K562 (cell line): ENCODE measurements around the gene TBC1D25. TPM values are rescaled to one million over a fixed set of nuclear protein-coding genes. Genes with fewer than 3 reads are reported as not detected.
A peak's percentile ranks its signal among the peaks of the same experiment; 100 is the strongest.

Experiments
- ETS2 ChIP-seq: IDR thresholded peaks from 2 replicates; pipeline ENCODE4 v1.6.1; 2016; ENCODE audit warnings: borderline replicate concordance, missing genetic modification characterization, mild to moderate bottlenecking, moderate library complexity, missing compliant biosample characterization; ENCODE audit not compliant: poor library complexity, severe bottlenecking
- KAT8 ChIP-seq: fragments of 450-650 bp; IDR thresholded peaks from 2 replicates; pipeline ENCODE4 v1.6.1; 2016; ENCODE audit warnings: low read depth, mild to moderate bottlenecking
- KHSRP ChIP-seq: fragments of 450-650 bp; IDR thresholded peaks from 2 replicates; pipeline ENCODE4 v1.6.1; 2017
- KLF16 ChIP-seq: IDR thresholded peaks from 2 replicates; pipeline ENCODE4 v1.6.1; 2016; ENCODE audit warnings: antibody characterized with exemption
- MBD2 ChIP-seq: sonication (generic); IDR thresholded peaks from 2 replicates; pipeline ENCODE4 v1.6.1; 2016; ENCODE audit warnings: low read depth, borderline replicate concordance
- PPARD ChIP-seq: fragments of 250-450 bp; sonication (Bioruptor Pico); IDR thresholded peaks from 2 replicates; pipeline ENCODE4 v1.8.0; 2022; ENCODE audit warnings: inconsistent platforms, mild to moderate bottlenecking, moderate library complexity
- SUPT5H ChIP-seq: fragments of 450-650 bp; IDR thresholded peaks from 2 replicates; pipeline ENCODE4 v1.6.1; 2016
- ZNF121 ChIP-seq: sonication (generic); formaldehyde crosslinking; conservative IDR thresholded peaks from 2 replicates; pipeline ENCODE4 v1.8.0; 2022; ENCODE audit warnings: missing genetic modification reagents
- ZNF57 ChIP-seq: fragments of 450-650 bp; formaldehyde crosslinking; IDR thresholded peaks from 2 replicates; pipeline ENCODE4 v1.4.0; 2020; ENCODE audit warnings: mild to moderate bottlenecking, moderate library complexity
- ZNF79 ChIP-seq: fragments of 250-450 bp; sonication (Bioruptor Pico); IDR thresholded peaks from 2 replicates; pipeline ENCODE4 v1.4.0; 2020; ENCODE audit warnings: low read depth, mild to moderate bottlenecking, moderate library complexity
- polyA plus RNA-seq, 8 experiments: library from polyadenylated mRNA; depleted of rRNA in 4 of 8; stranded (reverse) in 5 of 8; unstranded in 3 of 8; fragments of >200 nt; fragmentation: Nextera tagmentation in 2 of 8; fragmentation: Illumina TruSeq in 1 of 8; extraction: Ambion mirVana in 2 of 8; extraction: Trizol in 1 of 8; gene quantifications; 2 replicates each; pipeline versions ENCODE4 v1.2.1 to v1.2.3, GENCODE V29; 2011 to 2014; ENCODE audit warnings: inconsistent platforms in 1 of 8, missing spikeins in 1 of 8
- total RNA-seq, 7 experiments: library from RNA; depleted of rRNA in 6 of 7; stranded (reverse); fragments of >200 nt in 6 of 7; fragmentation: Illumina TruSeq in 2 of 7; extraction: Trizol in 2 of 7; gene quantifications; 2 replicates each; pipeline versions ENCODE4 v1.2.1 to v1.2.3, GENCODE V29; 2011 to 2021; ENCODE audit warnings: low replicate concordance in 1 of 7
- TF ChIP-seq, protein P1 (sequence below): fragments of 250-450 bp; sonication (Bioruptor Pico); IDR thresholded peaks from 2 replicates; pipeline ENCODE4 v1.5.0; 2020; ENCODE audit warnings: mild to moderate bottlenecking, borderline replicate concordance
- TF ChIP-seq, protein P2 (sequence below), 2 experiments: fragments of 450-650 bp; IDR thresholded peaks; 2 replicates each; pipeline ENCODE4 v1.6.1; 2018; ENCODE audit warnings: mild to moderate bottlenecking in 2 of 2, low read depth in 1 of 2; ENCODE audit not compliant: partially characterized antibody in 2 of 2
- TF ChIP-seq, protein P3 (sequence below), 2 experiments: IDR thresholded peaks; 2 replicates each; pipeline ENCODE4 v1.6.1; 2011; ENCODE audit warnings: borderline replicate concordance in 1 of 2, control low read depth in 1 of 2, low read depth in 1 of 2, low read length in 1 of 2, mild to moderate bottlenecking in 1 of 2, mixed read lengths in 1 of 2, moderate library complexity in 1 of 2; ENCODE audit not compliant: insufficient read depth in 1 of 2, insufficient read length in 1 of 2, poor library complexity in 1 of 2, severe bottlenecking in 1 of 2; ENCODE audit errors: extremely low read depth in 1 of 2
- TF ChIP-seq, protein P4 (sequence below): fragments of 450-650 bp; IDR thresholded peaks from 2 replicates; pipeline ENCODE4 v1.6.1; 2017; ENCODE audit warnings: antibody characterized with exemption

Gene TBC1D25
- total and polyA plus RNA-seq, 9 of the 15 experiments (the other 6 are each of a cell fraction or from before 2014, with no cell fraction given), result 0.62 to 10.6 (median 3.9) TPM

DNA sequence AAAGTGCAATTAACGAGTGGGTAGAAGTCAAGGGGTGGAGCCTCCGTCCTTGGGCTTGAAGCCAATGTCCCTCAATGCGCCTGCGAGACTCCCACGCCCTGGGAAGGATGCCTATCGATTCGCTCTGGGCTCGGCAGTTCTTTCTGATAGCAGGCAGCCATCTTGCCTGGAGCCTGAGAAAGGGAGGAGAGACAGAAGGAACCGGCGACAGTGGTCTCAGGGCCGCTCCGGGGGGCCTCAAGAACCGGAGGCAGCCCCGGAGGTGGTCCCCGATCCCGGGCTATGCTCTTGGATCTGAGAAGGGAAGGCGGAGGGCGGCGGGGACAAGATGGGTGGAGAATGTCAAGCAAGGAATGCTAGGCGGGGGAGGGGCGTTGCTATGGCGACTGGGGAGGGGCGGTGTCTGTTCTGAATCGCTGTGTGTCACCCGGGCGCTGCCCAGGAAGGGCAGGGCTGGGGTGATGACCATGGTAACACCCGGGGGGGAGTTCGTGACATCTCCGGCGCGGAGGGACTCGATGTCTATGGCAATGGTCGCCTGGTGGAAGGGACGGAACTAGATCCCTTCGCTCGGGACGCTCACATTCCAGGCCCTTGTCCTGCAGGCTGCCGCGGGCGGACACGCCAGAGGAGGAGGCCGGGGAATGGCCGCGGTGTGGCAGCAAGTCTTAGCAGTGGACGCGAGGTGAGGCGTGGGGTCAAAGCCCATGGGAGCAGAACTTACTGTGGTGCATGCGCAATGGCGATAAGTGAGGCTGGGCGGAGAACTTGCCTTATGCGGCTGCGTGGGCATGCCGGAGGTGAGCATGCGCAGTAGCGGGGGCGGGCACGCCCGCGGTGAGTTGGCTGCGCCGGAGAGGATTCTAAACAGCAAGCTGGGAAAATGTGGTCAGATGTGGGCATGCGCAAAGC is 58.1 kb downstream of the TBC1D25 start, which contains the start of gene WDR13 (continued):
- TF ChIP-seq, protein P1, sequence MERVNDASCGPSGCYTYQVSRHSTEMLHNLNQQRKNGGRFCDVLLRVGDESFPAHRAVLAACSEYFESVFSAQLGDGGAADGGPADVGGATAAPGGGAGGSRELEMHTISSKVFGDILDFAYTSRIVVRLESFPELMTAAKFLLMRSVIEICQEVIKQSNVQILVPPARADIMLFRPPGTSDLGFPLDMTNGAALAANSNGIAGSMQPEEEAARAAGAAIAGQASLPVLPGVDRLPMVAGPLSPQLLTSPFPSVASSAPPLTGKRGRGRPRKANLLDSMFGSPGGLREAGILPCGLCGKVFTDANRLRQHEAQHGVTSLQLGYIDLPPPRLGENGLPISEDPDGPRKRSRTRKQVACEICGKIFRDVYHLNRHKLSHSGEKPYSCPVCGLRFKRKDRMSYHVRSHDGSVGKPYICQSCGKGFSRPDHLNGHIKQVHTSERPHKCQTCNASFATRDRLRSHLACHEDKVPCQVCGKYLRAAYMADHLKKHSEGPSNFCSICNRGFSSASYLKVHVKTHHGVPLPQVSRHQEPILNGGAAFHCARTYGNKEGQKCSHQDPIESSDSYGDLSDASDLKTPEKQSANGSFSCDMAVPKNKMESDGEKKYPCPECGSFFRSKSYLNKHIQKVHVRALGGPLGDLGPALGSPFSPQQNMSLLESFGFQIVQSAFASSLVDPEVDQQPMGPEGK, result no peak
- TF ChIP-seq KHSRP (no peak), KAT8 (no peak), MBD2 (no peak), ETS2 (no peak), SUPT5H (peak; percentile 84), ZNF79 (no peak), KLF16 (peak; percentile 82), ZNF121 (CRISPR knock-in tag) (no peak), ZNF57 (CRISPR knock-in tag) (no peak), PPARD (no peak)
- TF ChIP-seq, protein P2, sequence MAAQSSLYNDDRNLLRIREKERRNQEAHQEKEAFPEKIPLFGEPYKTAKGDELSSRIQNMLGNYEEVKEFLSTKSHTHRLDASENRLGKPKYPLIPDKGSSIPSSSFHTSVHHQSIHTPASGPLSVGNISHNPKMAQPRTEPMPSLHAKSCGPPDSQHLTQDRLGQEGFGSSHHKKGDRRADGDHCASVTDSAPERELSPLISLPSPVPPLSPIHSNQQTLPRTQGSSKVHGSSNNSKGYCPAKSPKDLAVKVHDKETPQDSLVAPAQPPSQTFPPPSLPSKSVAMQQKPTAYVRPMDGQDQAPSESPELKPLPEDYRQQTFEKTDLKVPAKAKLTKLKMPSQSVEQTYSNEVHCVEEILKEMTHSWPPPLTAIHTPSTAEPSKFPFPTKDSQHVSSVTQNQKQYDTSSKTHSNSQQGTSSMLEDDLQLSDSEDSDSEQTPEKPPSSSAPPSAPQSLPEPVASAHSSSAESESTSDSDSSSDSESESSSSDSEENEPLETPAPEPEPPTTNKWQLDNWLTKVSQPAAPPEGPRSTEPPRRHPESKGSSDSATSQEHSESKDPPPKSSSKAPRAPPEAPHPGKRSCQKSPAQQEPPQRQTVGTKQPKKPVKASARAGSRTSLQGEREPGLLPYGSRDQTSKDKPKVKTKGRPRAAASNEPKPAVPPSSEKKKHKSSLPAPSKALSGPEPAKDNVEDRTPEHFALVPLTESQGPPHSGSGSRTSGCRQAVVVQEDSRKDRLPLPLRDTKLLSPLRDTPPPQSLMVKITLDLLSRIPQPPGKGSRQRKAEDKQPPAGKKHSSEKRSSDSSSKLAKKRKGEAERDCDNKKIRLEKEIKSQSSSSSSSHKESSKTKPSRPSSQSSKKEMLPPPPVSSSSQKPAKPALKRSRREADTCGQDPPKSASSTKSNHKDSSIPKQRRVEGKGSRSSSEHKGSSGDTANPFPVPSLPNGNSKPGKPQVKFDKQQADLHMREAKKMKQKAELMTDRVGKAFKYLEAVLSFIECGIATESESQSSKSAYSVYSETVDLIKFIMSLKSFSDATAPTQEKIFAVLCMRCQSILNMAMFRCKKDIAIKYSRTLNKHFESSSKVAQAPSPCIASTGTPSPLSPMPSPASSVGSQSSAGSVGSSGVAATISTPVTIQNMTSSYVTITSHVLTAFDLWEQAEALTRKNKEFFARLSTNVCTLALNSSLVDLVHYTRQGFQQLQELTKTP (IDR thresholded peaks at IDR 0.05; ENCODE audit: low read depth in 1 of 2, partially characterized antibody in 2 of 2), result no peak
- TF ChIP-seq, protein P3, sequence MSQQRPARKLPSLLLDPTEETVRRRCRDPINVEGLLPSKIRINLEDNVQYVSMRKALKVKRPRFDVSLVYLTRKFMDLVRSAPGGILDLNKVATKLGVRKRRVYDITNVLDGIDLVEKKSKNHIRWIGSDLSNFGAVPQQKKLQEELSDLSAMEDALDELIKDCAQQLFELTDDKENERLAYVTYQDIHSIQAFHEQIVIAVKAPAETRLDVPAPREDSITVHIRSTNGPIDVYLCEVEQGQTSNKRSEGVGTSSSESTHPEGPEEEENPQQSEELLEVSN (IDR thresholded peaks at IDR 0.05; ENCODE audit: borderline replicate concordance in 1 of 2, extremely low read depth in 1 of 2, insufficient read depth in 1 of 2, insufficient read length in 1 of 2, low read depth in 1 of 2, low read length in 1 of 2, poor library complexity in 1 of 2, severe bottlenecking in 1 of 2), result peak in 1 of 2 experiments; percentile 31
- TF ChIP-seq, protein P4, sequence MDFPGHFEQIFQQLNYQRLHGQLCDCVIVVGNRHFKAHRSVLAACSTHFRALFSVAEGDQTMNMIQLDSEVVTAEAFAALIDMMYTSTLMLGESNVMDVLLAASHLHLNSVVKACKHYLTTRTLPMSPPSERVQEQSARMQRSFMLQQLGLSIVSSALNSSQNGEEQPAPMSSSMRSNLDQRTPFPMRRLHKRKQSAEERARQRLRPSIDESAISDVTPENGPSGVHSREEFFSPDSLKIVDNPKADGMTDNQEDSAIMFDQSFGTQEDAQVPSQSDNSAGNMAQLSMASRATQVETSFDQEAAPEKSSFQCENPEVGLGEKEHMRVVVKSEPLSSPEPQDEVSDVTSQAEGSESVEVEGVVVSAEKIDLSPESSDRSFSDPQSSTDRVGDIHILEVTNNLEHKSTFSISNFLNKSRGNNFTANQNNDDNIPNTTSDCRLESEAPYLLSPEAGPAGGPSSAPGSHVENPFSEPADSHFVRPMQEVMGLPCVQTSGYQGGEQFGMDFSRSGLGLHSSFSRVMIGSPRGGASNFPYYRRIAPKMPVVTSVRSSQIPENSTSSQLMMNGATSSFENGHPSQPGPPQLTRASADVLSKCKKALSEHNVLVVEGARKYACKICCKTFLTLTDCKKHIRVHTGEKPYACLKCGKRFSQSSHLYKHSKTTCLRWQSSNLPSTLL, result no peak
